HG02642 (cell line): ENCODE measurements around the gene TBC1D4.
"Not testable (repeated sequence)": the region's sequence is repeated elsewhere in the genome, so short reads cannot be mapped to it uniquely, and the experiment has no call there.

ENCODE experiments used
- ATAC-seq: cut with Tn5 transposase; IDR thresholded peaks from one replicate; pipeline ENCODE4 v1.9.1; 2021; ENCODE audit warnings: mild to moderate bottlenecking; ENCODE audit not compliant: unreplicated experiment, poor library complexity

TBC1D4 gene

DNA sequence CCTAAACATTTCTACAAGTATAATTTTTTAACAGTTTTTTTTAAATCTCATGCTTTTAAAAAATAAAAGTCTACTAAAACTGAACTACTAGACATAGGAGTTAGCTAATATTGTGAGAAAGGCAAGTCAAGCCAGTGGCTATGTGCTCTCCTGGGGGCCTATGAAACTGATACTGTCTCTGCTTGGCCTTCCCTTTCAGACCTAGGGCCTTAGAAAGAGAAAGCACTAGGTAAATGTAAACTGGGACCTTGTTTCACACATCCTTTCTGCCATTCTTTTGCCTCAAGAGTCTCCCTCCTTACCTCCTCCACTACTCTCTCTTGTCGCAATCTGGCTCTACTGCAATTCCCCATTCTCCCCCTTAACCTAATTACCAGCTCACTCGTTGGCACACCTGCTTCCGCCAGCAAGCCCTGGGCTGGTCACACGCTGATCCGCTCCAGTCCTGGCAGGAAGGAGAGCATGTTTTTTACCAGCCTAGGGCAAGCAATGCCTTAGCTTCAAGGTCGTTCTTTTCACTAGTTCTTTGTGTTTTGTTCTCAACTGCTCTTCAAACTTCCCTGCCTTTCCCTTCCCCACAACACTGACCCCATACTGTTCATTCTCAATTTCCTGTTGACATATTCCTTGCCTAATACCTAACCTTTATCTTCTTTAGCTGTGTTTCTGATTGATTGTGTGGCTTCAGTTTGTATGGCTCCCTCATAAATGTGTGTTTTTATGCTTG, 23.1 kb downstream of the TBC1D4 start:
- peak; percentile 99 for ATAC-seq

GRCh38 chr13:75455962-75456361, 26.0 kb downstream of the TBC1D4 start:
- no peak for ATAC-seq

DNA sequence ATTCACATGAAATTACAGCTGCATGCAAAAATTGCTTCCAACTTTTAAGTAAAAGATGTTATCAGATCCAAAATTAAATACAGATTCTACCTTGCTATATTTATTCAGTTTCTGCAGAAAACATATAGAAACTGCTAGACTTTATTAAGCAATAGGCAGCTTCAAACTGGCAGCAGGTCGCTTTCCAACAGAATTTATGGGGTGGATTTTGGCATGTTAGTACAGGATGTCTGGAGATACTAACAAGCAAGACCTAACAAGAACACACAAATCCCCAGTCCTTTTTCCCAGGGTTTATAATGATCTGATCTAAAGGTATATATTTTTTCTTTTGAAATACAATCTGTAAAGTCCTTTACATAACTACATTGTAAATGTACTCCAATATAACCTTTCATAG, 27.5 kb downstream of the TBC1D4 start:
- no peak for ATAC-seq

DNA sequence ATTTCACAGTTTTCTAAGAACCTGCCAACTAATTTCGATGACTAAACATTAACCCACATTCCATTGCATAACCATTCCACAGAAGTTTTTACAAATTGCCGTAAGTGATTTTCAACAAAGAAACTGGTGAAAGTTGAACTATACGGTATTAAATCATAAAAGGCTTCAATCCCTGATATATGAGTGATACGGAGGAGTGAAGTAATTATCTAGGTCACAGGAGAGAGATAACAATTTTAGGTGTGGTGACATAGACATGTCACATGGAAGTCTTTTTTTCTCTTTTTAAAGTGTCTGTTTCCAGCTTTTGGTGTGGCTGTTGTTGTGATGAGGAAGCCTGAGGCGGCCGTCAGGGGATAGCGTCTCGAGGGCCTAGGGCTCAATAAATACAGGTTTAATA, 29.4 kb downstream of the TBC1D4 start:
- ATAC-seq: no peak

DNA sequence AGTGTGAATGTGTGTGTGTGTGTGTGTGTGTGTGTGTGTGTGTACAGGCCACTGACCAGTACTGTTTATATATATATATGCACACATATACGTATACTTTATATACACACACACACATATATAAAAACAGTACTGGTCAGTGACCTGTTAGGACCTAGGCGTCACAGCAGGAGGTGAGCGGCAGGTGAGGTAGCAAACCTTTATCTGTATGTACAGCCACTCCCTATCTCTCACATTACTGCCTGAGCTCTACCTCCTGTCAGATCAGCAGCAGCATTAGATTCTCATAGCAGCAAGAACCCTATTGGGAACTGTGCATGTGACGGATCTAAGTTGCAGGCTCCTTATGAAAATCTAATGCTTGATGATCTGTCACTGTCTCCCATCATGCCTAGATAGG, 34.5 kb downstream of the TBC1D4 start:
- ATAC-seq: no peak

GRCh38 chr13:75446874-75447273, 35.1 kb downstream of the TBC1D4 start:
- ATAC-seq: no peak

- no peak for ATAC-seq
Observed at GRCh38 chr13:75445717-75446499, 36.1 kb downstream of the TBC1D4 start.

DNA sequence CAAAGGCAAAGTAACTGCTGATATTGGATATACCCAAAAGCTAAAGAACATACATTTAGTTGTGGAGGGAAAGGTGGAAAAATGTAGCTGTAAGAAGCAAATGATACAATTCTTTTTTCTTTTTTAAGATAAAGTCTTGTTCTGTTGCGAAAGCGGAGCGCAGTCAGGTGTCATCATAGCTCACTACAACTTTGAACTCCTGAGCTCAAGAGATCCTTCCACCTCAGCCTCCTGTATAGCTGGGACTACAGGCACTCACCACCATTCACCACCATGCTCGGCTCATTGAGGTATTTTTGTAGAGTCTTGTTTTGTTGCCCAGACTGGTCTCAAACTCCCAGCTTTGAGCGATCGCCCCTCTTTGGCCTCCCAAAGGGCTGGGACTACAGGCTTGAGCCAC, 38.0 kb downstream of the TBC1D4 start:
- ATAC-seq: no peak

DNA sequence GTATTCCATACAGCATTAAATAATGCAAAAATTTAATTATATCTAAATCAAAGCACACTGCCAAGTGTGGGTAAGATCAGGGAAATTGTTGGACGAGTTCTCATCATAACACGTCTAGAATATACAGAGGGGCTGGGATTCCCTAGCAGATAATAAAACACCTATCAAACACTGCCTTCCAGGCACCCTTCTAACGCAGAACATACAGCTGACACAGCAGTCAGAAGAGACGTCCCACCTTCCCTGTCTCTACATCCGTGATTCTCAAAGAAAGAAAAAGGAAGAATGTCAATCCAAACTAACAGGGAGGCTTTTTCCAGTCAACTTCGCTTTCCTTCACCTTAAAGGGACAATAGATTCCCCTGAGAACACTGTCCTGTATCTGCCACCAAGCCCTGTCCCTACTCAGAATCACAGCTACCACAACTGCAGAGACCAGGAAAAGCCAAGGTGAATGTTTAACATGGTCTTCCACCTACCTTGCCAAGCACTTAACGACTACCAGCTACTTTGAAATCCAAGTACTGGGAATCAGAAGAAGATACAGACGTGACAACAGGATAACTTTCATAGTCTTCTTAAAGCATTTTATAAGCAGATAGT, 38.5 kb downstream of the TBC1D4 start:
- ATAC-seq: no peak

GRCh38 chr13:75442736-75443234, 39.2 kb downstream of the TBC1D4 start:
- ATAC-seq: no peak

DNA sequence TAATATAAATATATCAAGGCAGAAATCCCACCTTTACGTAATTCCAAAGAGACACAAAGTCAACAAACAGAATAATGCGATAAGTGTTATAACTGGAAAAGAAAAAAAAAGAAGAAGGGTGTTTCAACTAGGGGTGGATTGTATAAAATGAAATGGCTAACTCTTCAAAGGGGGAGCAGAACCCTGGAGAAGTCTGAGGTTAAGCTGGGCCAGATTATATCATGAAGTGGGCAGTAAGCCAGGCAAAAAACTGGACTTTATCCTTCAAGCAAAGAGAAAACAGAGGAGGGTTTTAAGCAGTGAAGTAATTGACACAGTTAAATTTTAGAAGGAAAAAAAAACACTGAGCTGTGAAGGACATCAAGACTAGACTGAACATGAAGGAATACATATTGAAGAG, 41.9 kb downstream of the TBC1D4 start:
- ATAC-seq: no peak

DNA sequence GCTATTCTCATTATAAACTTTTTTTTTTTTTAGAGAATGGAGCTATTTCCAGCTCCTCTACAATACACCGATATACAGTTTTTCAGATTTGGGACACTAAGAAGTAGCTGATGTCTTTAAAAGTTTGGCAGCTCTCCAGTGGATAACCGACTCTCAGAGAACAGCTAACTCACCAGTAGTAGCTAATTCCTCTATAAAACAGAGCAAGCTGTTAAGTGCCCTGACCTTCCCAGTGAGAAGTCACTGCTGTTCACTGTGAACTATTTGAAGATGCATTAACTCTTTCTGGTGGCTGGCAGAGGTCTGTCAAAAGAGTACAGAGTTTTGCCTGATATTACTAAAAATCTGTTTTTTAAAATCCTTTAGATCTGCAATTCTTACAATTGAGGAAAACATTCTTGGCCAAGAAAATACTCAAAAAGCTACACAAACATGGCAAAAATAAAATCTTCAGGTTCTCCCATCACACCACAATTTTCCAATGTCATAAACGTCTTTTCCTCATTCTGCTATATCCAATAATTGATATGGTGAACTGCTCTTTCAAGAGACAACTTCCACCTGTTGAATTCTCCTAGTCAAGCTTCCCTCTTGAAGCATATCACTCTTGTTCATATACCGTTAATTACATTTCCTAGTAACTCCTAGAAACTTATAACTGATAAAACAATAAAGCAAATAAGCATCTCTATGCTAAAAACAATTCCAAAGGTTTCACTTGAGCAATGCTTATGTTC, 44.2 kb downstream of the TBC1D4 start:
- ATAC-seq: no peak

DNA sequence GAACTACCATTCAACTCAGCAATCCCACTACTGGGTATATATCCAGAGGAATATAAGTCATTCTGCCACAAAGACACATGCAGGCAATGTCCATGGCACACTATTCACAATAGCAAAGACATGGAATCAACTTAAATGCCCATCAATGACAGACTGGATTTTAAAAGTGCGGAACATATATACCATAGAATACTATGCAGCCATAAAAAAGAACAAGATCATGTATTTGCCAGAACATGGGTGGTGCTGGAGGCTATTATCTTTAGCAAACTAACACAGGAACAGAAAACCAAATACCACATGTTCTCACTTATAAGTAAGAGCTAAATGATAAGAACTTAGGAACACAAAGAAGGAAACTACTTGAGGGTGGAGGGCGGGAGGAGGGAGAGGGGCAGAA, 47.8 kb downstream of the TBC1D4 start:
- not testable (repeated sequence) for ATAC-seq

GRCh38 chr13:75432811-75433244, 49.1 kb downstream of the TBC1D4 start:
- ATAC-seq: no peak

GRCh38 chr13:75432045-75432444, 49.9 kb downstream of the TBC1D4 start:
- ATAC-seq: no peak

GRCh38 chr13:75430436-75431209, 51.3 kb downstream of the TBC1D4 start:
- ATAC-seq: no peak

DNA sequence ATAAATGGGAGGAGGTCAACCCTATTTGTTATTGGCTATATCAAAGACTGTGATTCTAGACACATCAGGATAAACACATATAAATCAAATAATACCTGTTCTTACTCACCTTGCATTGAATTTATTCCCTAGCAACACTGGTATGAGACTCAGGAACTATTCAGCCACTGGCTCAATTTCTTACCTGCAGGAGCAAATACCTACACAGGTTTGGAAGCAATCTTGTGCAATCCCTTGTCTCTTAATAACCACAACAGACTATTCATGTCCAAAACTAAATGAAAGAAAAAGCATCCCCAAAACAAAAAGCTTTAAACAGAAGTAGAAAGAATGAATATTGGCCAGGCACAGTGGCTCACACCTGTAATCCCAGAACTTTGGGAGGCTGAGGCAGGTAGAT, 55.5 kb downstream of the TBC1D4 start:
- ATAC-seq: no peak

DNA sequence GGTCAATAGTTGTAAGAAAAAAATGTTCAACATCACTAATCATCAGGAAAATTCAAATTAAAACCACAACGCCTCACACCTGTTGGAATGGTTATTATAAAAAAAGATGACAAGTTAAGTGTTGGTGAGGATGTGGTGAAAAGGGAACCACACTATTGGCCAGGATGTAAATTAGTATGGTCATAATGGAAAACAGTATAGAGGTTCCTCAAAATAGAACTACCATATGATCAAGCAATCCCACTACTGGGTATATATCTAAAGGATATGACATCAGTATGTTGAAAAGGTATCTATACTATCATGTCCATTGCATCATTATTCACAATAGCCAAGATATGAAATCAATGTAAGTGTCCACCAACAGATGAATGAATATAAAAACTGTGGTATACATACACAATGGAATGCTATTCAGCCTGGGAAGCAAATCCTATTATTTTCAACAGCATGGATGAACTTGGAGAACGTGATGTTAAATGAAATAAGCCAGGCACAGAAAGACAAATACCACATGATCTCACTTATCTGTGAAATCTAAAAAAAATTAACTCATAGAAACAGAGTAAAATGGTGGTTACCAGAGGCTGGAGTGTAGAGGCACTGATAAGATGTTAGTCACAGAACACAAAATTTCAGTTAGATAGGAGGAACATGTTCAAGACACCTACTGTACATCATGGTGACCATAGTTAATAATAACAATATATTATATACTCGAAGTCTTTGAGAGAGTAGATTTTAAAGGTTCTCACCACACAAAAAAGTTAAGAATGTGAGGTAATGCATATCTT, 56.6 kb downstream of the TBC1D4 start:
- ATAC-seq: peak; percentile 72

DNA sequence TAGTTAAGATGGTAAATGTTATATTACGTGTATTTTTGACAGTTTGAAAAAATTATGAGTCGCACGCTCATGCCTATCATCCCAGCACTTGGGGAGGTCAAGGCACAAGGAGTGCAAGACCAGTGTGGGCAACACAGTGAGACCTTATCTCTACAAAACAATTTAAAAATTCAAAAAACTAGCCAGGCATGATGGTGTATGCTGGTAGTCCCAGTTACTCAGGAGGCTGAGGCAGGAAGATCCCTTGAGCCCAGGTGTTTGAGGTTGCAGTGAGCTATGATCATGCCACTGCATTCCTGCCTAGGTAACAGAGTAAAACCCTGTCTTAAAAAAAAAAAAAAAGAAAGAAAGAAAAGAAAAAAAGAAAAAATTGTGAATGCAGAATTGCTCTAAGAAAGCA, 58.0 kb downstream of the TBC1D4 start:
- ATAC-seq: no peak
